ENCODE results near the gene SLC24A3.
A peak's percentile ranks its signal among the peaks of the same experiment; 100 is the strongest.

The SLC24A3 gene

DNA sequence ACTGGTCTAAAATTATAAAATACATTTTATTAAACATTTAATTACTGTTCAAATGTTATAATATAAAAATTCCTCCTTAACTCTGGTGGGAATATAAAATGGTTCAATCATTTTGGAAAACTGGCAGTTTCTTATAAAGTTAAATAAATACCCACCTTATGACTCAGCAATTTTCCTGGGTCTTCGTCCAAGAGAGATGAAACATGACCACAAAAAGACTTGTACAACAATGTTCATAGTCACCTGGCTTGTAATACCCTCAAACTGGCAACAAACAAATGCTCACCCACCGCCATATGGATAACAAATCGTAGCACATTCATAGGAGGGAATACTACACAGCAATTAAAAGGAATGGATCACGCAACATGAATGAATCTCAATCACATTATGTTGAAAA, 479.7 kb downstream of the SLC24A3 start:
- no peak for DNase-seq

DNA sequence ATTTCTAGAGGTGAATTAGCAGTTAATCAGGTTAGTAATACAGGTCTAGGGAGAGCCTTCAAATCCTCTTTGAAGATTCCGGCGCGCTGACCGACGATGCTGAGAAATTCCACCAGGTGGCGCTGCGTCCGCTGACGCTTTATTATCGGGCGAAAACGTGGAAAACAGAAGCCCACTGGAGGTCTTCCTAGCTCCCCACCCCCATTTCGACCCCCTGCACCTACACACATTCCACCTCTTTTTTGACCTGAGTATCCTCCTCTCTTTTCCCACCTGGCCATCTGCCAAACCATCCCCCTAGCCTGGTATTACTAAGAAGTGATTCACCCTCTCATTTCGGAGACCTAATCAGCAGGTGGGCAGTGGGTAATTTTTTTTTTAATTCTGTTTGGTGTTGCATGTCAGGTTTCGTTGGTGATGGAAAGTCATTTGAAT, 480.3 kb downstream of the SLC24A3 start:
- peak; percentile 6 to 12 for DNase-seq

DNA sequence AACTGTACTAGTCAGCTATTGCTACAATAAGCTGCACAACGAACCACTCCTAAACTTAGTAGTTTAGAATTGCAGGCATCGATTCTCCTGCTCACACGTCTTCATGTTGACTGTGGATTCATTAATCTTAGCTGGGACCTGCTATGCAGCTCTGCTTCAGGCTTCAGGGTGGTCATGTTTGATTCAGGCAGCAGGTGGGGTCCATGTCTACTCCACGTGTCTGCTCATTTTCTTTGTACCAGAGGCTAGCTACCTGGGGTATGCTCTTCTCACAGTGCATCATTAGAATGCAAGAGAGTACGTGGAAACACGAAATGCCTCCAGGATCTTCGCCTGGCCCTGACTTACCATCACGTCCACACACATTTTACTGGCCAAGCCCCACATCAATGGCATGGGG, 481.1 kb downstream of the SLC24A3 start:
- no peak for DNase-seq

DNA sequence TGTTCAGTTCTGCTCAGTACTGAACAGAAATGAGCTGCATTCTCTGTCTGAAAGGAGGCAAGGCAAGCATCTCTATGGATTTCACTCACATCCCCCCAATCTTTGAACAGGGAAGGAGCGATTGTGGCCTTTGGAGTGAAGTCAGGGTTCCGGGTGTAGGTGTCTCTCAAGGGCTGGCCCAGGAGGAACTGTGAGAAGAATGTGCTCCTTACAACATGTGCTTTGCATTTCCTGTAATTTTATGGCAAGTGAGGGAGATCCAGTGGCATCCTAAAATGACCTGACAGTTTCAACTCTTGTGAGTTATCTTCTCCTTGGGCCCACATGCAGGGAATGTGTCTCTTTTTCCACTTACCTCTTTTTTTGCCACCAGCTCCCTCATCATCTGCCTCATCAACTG, 482.6 kb downstream of the SLC24A3 start:
- no peak for DNase-seq

DNA sequence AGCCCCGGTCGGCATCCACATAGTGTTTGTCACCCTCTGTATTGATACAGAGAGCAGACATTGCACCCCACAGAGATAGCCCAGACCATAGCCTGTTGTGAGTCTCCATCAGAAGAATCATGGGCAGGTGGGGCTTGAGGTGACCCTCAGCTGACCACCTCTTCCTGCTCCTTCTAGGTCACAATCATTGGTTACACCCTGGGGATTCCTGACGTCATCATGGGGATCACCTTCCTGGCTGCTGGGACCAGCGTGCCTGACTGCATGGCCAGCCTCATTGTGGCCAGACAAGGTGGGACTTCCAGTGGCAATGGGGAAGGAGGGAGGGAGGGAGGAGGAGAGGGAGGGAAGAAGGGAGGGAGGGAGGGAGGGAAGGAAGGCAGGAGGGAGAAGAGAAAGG, 484.2 kb downstream of the SLC24A3 start:
- no peak for DNase-seq

DNA sequence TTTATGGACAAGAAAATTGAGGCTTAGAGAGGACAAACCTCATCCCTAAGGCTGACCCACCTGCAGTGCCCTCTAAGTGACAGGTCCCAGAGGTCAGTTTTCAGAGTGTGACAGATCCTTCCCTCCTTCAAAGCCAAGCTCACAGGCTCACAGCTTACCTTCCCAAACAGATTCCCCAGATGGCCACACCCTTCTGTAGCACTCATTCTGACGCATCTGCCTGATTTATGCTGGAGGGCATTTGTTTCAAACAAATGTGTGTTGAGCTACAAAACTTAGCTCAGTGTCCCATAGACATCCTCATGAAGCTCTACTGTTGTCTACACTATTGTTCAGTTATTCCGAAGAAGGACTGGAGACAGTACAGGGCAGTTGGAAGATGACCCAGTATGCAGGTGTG, 485.0 kb downstream of the SLC24A3 start:
- no peak for DNase-seq

DNA sequence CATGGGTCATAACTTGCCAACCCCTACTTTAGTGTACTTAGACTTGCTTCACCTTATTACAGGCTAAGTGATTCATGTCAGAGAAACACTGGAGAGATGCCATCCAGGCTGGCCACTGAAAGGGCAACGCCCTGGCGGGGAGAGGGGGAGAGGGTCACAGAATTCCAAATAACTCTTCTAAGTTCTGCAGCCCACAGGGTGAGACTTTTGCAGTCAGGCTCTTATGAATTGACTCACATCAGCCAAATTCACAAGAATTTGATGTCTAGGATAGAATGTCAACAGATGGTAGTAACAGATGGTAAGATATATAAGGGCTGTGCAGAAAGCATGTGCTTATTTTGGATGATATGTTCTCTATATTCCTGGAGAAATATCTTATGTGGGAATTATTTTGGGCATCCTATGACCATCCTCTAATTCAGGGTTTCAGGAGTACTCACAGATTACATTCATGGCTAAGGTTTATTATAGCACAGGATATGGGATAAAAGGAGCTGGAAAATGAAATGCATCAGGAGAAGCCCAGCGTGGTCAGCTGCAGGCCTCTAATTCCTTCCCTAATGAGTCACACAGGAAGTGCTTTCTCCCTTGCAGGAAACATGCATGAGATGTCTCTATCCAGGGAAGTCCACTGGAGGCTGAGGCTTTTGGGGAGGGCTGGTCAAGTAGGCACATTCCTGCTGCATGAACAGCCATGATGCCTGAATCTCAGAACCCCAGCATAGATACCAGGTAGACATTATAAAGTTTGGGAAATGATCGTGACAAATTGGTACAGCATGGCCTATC, 486.9 kb downstream of the SLC24A3 start:
- no peak for DNase-seq

DNA sequence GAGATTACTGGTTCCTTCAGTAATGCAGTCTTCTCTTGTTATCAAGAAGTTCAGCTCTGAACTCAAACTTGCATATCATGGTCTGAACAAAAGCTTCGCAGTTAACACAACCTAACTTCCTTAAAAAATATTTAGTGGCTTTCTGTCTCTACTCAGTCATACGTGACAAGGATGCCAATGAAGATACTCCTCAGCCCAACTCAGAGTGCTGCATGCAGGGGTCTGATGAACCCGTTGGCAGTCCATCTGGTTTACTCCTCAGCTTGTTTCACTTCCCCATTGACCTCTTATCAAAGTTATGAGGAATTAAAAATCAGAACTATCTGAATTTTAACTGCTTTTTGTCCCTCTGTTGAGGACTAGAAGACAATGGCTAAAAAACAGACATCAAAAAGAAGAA, 489.0 kb downstream of the SLC24A3 start:
- DNase-seq: no peak

DNA sequence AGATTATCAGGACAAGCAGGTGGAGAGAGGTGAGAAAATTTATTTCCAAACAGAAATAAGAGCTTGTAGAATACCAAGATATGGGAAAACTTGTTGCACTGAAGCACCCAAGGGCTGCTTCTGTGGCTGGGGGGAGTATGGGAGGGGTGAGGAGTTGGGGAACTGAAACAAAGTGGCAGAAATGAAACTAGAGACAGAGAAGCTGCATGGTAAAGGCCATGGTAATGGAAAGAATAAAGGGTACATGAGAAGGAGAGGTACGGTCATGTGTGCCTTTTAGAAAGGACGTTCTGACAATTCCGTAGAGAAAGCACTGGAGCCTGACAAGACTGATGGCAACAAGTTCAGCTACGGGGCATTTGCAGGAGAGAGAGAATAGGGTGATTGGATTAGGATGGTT, 494.0 kb downstream of the SLC24A3 start:
- no peak for DNase-seq

DNA sequence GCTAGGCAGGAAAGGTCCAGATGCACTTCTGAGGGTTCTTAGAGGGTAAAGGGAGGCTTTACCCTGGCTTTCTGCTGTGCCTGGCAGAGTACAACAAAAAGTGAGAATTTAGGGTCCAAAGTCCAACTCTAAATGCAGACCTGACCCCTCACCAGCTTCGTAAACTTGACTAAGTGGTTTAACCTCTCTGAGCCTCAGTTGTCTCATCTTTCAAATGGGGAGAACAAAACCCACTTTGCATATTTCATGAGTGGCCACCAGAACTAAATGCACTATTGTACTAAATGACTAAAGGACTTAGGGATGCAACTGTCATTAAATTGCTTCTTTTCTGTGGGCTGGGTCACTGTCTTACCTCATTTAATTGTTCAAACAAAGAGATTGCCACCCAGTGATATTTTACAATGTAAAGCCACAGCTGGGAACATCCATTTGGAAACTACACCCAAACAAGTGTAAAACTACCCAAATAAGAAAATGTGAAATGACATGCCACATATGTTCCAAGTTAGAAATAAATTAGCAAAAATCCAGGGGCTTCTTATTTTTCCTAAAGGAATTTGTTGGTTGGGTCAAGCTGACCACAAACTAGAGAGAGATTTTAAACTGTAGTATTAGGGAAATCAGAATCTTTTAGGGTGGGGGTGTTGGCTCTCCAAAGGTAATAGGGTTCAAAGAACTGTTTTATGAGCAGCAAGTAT, 497.3 kb downstream of the SLC24A3 start:
- no peak for DNase-seq

DNA sequence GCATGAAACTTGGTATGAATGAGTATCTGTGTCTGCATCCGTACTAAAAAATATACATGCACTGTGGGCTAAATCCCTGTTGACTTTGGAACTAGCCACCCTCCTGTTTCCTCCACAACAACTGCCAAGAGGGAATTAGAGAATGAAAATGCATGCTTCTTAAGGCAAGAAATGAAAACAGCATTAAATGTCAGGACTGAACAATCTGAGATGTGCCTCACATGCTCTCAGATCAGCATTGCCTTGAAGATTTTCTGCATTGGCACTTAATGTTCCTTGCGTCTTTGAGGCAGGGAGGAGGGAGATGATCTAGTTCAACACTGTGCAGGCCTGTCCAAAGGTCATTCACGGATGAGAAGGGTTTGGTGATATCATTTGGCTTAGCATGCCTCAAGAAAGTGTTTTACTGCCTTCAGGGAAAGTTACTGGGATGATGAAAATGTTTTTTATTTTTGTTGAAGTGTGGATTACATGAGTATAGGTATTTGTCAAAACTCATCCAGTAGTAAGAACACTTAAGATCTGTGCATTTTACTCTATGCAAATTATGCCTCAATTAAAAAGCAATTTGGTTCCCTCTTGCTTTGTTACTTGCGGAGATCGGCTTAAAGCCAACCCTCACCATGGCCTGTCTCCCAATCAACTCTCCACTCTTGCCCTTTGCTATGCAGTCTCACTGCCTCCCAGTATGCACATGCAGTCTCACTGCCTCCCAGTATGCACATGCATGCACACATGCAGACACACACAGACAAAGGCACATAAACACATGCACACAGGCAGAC, 498.1 kb downstream of the SLC24A3 start:
- no peak for DNase-seq

DNA sequence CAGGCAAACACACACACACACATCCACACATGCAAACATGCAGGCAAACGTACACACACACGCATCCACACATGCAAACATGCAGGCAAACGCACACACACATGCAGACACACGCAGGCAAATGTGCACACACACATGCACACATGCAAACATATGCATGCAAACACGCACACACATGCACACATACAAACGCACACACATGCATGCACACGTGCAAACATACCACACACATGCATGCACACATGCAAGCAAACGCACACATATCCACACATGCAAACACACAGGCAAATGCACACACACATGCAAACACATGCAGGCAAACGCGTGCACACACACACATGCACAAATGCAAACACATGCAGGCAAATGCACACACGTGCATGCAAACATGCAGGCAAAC, 498.7 kb downstream of the SLC24A3 start:
- no peak for DNase-seq

DNA sequence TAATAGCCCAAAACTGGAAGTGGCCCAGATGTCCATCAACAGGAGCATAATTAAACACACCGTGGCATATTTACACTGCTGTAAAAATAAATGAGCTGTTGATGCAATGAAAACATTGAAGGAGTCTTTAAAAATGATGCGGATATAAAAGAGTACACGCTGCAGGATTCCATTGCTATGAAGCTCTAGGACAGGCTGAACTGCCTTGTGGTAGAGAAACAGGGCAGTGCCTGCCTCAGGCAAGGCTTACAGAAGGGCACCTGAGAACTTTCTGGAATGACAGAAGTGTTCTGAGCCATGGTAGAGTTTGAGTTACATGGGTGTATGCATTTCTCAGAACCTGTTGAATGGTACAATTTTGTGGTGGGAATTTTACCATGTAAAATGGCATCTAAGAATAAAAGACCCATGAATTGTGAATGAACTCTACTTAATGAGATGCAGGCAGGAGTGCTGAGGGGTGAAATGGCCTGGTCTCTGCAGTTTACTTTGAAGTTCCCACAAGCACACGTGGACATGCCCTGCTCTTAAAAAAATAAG, 500.3 kb downstream of the SLC24A3 start:
- DNase-seq: no peak

DNA sequence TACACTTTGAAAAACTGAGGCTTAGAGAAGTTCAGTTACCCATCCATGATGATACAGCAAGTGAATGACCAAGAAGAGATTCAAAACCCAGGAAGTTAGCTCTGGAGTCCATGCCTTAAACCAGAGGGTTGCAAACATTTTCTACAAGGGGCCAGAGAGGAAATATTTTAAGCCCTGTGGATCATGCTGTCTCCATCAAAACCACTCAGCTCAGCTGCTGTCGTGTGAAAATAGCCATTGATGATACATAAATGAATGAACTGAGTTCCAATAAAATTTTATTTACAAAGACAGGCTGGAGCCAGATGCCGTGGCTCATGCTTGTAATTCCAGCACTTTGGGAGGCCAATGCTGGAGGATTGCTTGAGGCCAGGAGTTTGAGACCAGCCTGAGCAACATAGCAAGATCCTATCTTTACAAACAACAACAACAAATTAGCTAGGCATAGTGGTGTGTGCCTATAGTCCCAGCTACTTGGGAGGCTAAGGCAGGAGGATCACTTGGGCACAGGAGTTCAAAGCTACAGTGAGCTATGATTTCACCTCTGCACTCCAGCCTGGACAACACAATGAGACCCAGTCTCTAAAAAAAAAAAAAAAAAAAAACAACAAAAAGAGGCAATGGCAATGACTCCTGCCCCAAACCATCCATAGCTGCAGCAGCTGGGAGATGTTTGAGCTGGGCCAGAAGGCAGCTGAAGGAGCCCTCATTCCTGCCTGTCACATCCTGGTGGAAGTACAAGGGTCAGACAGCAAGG, 501.6 kb downstream of the SLC24A3 start:
- DNase-seq: no peak

DNA sequence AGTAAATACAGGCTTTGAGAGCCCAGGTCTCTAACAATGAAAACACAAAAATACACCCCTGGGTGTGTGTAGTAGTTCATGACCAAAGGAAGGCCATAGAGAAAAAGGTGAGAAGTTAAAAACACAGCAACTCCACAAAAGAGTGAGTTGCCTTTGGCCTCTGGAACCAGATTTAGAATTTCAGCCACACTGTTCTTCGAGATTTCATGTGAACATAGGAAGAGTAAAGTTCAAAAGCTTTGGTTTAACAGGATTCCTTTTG, 502.1 kb downstream of the SLC24A3 start:
- DNase-seq: no peak

DNA sequence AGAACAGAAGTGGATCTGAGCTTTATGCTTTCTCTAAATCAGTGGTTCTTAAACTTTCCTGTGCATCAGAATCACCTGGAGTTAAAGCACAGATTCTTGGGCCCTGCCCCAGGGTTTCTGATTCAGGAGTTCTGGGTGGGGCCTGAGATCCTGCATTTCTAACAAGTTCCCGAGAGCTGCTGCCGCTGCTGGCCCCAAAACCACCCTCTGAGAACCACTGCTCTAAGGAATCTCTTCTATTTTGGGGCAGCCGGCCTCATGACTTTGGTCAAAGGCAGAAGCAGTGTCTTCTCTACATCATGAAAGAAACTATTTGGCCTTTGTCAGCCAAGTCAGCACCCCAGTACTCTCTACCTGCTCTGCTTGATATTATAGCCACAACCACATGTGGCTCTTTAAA, 503.5 kb downstream of the SLC24A3 start:
- DNase-seq: no peak

DNA sequence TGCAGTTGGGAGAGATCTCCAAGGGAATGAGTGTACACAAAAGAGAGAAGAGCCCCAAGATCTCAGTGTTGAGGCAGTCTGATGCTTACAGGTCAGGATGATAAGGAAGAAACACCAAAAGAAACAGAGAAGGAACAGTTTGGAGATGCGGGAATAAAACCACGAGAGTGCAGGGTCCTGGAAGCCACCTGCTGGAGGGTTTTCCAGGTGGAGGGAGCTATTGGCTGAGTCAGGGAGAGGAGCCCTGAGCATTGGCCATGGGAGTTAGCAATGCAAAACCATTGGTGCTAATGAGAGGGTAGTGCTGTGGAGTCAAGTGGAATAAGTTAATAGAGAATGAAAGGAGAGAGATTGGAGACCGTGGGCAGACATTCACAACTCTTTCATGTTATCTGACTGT, 506.4 kb downstream of the SLC24A3 start:
- no peak for DNase-seq

DNA sequence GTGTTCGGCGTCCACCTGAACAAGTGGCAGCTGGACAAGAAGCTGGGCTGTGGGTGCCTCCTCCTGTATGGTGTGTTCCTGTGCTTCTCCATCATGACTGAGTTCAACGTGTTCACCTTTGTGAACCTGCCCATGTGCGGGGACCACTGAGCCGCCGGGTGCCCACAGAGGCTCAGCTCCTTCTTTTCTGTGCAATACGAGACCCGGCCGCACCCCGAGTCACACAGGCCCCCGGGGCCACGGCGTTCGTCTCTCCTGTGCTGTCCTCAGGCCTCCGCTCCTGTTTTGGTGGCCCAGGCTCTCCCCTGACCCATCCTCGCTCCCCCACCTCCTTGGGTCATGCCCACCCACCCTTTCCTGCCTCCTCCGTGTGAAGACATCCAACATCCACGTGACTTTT, 508.5 kb downstream of the SLC24A3 start:
- DNase-seq: no peak

DNA sequence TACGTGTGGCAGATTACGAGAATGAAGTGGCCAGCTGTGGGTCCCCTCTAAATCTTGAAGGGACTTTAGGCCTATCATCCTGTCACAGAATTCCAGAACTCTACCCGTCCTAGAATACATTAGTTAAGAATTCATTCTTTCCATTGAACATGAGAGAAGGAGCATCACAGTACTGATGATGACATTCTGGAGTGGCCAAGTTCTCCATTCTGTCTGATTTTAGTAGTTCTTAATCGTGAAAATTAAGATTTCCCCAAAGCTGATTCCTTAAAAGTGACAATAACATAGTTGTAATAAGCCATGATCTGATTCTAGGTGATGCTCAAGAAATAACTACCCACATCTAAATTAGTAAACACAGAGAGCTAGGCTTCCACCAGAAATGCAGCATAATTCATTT, 510.6 kb downstream of the SLC24A3 start:
- DNase-seq: no peak

DNA sequence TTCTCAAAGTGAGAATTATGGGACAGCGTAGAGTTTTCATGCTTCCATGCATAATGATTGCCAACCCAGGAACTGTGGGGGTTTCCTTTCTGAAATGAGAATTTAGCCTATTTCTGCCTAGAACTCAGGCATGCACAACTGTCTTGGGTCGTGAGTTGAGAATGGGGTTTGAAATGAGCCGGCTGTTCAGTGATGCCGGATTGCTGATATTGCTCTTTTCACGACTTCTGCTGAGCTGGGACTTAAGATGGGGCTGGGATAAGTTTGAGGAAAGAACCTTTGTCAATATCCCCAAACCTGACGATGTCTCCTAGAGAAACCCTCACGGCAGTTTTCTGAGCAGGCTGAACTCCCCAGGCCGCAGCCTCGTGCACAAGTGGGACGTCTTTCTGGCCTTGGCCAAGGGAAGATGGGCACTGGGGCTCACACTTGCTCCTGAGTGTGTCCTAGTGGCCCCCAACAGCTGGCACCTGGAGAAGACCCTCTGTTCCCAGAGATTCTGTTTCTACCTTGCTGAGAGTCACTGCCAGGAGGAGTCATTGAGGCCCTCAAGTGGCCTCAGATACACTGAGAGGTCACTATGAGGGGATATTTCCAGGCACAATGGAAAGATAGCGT, 511.5 kb downstream of the SLC24A3 start:
- no peak for DNase-seq

DNA sequence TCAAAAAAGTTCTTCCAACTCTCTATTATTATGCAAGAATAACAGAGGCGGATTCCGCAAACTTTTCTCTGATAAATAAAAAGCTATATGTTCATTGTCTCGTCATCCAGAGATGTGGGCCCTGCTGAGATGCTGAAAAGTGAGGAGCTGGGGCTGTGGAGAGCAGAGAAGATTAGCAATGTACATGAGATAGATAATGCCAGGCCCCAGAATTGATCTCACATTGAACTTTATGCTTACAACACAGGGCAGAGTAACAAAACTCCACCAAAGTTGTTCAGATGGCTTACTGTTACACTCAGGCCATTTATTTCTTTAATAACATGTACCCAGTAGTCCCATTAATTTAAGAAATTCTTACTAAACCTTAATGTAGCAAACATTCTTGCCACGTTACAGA, 512.9 kb downstream of the SLC24A3 start:
- DNase-seq: no peak

DNA sequence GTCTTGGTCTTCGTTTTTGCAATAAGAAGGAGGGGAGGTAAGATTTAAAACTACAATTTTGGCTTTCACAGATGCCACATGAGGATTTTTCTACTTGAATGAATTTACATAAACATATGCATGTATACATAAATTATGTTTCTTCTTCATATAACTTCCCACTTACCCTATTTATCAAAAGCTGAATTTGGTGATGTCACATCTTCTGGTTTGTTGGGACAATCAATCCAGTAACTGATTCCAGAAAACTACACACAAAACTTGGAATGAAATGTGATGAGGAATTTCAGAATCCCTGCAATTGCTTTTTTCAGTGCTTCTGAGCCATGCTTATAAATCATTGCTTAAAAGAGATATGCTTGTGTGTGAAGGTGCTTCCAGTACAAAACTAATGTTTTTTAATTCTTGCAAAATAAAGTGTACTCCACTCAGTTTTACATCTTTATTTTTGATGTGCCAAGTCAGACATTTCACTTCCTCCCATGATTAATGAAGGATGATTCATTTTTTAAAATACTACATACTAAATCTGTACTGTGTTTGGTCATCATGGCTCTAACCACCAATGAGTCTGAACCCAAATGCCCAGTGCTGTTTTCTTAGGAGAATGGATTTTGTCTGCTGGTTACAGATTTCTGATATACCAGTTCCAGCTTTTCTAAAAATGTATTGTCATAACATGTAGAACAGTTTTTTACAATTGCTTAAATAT, 513.5 kb downstream of the SLC24A3 start:
- no peak for DNase-seq
